ENCODE data around the gene NFYA. TPM values are rescaled to one million over a fixed set of nuclear protein-coding genes. Genes with fewer than 3 reads are reported as not detected.

Gene NFYA
- total RNA-seq, 1 experiment from 2014 or later = 34.7 TPM

GRCh38 chr6:41032830-41033229 is 39.9 kb upstream of the NFYA start (continued):
- TF ChIP-seq ZNF423 (CRISPR knock-in tag; IDR thresholded peaks at IDR 0.05) (no peak), CBFB (CRISPR knock-in tag; IDR thresholded peaks at IDR 0.05; ENCODE audit: low read depth) (no peak)

- Mint-ChIP-seq H3K4me1 (peaks cover 14% of the 10 kb centered on the region), H3K36me3 (no peaks in the 10 kb centered on the region), H3K4me3 (no peak overlapping the region), H3K9me3 (no peaks in the 10 kb centered on the region), H3K27me3 (ENCODE audit: low read depth) (no peaks in the 10 kb centered on the region; the same call in 1 of the 2 replicates), H3K27ac (no peak overlapping the region)
- CTCF ChIA-PET = no interaction called here
- POLR2A ChIA-PET = no interaction called here
- no peak for DNase-seq (ENCODE audit: low spot score)
- ATAC-seq = no peak
- TF ChIP-seq E2F4 (CRISPR knock-in tag; IDR thresholded peaks at IDR 0.05; ENCODE audit: borderline replicate concordance, low read depth) (no peak), ZBTB43 (CRISPR knock-in tag; IDR thresholded peaks at IDR 0.05) (no peak), ZNF425 (CRISPR knock-in tag; conservative IDR thresholded peaks at IDR 0.05) (no peak), CREB1 (CRISPR knock-in tag; IDR thresholded peaks at IDR 0.05) (no peak), AFF4 (CRISPR knock-in tag; IDR thresholded peaks at IDR 0.05; ENCODE audit: borderline replicate concordance) (no peak), ZNF512 (CRISPR knock-in tag; IDR thresholded peaks at IDR 0.05; ENCODE audit: borderline replicate concordance) (no peak), SOX15 (CRISPR knock-in tag; IDR thresholded peaks at IDR 0.05) (no peak), ATF3 (CRISPR knock-in tag; conservative IDR thresholded peaks at IDR 0.05) (no peak), SMAD3 (CRISPR knock-in tag; IDR thresholded peaks at IDR 0.05; ENCODE audit: borderline replicate concordance) (no peak), TCF7 (CRISPR knock-in tag; IDR thresholded peaks at IDR 0.05; ENCODE audit: low read depth) (no peak), ZNF232 (CRISPR knock-in tag; IDR thresholded peaks at IDR 0.05) (no peak), KAT7 (CRISPR knock-in tag; IDR thresholded peaks at IDR 0.05; ENCODE audit: borderline replicate concordance) (no peak), STAT6 (CRISPR knock-in tag; conservative IDR thresholded peaks at IDR 0.05; ENCODE audit: low read depth) (no peak), ZNF416 (CRISPR knock-in tag; IDR thresholded peaks at IDR 0.05) (no peak), ZNF532 (CRISPR knock-in tag; IDR thresholded peaks at IDR 0.05; ENCODE audit: borderline replicate concordance) (no peak)
Observed at GRCh38 chr6:41033776-41034175, 39.0 kb upstream of the NFYA start.

Data from WTC11 (cell line).